ENCODE results near the gene ABCC9.

Gene ABCC9

GRCh38 chr12:21940549-21941505, at the start of gene ABCC9:
ABCC9 (minus strand) TSS chr12:21941426; CDS start chr12:21936674, 4,752 bp downstream.
- no peak for DNase-seq

GRCh38 chr12:21989819-21990412, 48.7 kb upstream of the ABCC9 start:
- DNase-seq, result no peak

GRCh38 chr12:21988619-21989018, 47.4 kb upstream of the ABCC9 start:
- no peak for DNase-seq

GRCh38 chr12:21987755-21988154, 46.5 kb upstream of the ABCC9 start:
- no peak for DNase-seq

DNA sequence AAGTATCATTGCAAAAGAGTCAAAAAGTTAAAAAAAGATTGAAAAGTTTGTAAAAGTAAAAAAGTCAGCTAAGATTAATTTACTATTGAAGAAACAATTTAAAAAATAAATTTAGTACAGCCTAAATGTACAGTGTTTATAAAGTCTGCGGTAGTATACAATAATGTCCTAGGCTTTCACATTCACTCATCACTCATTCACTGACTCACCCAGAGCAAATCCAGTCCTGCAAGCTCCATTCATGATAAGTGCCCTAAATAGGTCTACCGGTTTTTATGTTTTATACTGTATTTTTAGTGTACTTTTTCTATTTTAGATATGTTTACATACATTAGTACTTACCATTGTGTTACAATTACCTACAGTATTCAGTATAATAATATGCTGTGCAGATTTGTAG, 43.9 kb upstream of the ABCC9 start:
- DNase-seq, result no peak

DNA sequence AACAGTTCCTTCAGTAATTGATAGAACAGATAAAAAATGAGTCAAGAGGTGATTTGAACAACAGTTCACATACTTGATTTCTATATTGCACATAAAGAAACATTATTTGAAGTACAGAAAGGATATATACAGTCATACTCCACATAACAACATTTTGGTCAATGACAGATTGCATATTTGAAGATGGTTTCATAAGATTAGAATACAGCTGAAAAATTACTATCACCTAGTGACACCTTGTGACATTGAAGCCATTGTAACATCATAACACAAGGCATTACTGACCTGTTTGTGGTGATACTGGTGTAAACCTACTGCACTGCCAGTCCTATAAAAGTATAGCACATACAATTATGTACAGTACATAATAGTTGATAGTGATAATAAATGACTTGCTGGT, 43.1 kb upstream of the ABCC9 start:
- no peak for DNase-seq

DNA sequence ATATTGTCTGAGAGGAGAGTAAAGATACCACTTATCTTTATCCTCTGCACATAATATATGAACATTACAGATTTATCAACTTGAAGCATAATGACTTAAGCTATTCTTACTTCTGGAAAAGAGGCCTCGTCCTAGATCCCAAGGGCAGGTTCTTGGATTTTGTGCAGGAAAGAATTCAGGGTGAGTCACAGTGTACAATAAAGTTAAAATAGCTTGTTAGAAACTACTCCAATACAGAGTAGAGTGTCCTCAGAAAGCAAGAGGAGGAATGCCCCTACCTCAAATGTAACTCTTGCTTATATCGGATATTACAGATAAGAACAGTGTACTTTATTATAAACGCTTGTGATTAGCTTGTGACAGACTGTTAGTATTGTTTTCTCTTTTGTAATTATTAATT, 41.9 kb upstream of the ABCC9 start:
- DNase-seq, result no peak

- DNase-seq, result no peak
Observed at GRCh38 chr12:21980544-21980943, 39.3 kb upstream of the ABCC9 start.

- no peak for DNase-seq
Observed at GRCh38 chr12:21975293-21975692, 34.1 kb upstream of the ABCC9 start.

DNA sequence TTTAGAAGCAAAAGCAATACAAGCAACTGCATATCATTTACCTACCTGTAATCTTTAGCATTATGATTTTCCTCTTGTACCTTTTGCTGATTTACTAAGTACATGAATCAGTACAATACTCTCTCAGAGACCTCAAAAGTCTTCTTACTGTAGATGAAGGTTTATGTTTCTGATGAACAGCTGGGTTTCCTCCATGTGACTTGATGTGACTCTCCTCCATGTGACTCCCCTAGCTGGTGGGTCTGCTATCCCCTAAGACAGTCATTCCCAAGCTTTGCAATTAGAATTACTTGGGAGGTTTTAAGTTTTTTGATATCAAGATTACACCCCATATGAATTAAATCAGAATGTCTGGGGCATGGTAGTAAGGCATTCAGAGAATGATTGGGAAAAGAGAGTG, 32.0 kb upstream of the ABCC9 start:
- DNase-seq, result no peak

DNA sequence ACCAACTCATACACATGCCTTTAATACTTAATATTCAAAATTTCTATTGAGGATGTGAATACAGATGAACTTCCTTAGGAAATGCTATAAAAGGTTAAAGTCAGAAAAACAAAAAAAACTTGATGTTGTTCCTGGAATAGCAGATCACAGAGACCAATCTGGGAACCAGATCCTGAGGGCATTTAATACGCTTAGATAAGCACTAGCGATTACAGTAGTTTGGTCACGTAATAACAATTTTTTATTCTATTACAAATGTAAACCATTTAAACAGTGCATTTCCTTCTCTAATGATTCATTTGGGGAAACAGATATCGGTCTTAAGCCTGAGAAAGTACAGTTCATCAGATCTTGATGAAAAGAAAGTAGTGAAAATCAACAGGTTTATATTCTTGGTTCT, 30.8 kb upstream of the ABCC9 start:
- DNase-seq, result no peak

DNA sequence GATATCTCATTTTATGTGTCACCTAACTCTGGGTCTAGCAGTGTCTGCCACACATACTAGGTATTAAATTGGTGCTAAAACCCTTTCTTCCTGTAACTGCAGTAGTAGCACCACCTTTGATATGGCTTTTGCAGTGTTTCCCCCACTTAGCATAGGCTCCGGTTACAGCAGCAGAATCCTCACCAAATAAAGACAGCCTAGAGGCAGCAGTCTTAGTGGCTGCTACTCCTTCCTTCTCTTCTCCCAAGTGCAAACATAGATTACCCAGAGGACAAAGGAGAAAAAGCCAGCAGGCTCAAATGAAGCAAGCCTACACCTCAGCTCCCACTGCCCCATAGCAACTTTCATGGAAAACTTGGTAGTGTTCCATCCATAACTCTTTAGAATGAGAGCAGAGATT, 30.1 kb upstream of the ABCC9 start:
- no peak for DNase-seq

DNA sequence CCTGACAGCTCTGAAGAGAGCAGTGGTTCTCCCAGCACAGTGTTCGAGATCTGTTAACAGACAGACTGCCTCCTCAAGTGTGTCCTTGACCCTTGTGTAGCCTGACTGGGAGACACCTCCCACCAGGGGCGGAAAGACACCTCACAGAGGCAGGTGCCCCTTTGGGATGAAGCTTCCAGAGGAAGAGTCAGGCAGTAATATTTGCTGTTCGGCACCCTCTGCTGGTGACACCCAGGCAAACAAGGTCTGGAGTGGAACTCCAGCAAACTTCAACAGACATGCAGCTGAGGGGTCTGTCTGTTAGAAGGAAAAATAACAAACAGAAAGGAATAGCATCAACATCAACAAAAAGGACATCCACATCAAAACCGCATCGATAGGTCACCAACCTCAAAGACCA, 21.6 kb upstream of the ABCC9 start:
- no peak for DNase-seq

DNA sequence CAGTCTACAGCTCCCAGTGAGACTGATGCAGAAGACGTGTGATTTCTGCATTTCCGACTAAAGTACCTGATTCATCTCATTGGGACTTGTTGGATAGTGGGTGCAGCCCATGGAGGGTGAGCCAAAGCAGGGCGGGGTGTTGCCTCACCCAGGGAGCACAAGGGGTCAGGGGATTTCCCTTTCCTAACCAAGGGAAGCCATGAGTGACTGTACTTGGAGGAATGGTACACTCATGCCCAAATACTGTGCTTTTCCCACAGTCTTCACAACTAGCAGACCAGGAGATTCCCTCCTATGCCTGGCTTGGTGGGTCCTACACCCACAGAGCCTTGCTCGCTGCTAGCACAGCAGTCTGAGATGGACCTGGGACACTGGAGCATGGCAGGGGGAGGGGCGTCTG, 21.0 kb upstream of the ABCC9 start:
- no peak for DNase-seq

- DNase-seq, result no peak
Observed at GRCh38 chr12:21950649-21951048, 9.4 kb upstream of the ABCC9 start.

DNA sequence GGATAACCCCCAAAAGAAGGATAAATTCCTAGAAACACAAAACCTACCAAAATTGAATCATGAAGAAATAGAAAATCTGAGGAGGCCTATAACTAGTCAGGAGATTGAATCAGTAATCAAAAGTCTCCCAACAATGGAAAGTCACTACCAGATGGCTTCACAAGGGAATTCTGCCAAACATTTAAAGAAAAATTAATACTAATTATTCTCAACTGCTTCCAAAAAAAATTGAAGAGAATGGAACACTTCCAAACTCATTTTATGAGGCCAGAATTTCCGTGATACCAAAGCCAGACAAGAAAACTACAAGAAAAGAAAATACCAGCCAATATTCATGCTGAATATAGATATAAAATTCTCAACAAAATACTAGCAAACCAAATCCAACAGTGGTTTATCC, 7.8 kb upstream of the ABCC9 start:
- DNase-seq, result no peak

DNA sequence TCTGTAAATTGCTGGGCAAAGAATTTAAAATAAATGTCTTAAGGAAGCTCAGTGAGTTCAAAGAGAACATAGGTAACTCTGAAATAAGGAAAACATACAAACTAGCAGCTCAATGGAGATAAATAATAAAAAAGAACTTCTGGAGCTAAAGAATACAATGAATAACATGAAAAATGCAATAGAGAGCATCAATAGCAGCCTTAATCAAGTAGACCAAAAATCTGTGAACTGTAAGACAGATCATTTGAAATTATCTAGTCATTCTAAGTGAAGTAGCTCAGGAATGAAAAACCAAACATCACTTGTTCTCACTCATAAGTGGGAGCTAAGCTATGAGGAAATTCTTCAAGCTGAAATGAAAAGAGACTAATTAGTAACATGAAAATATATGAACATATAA, 5.8 kb upstream of the ABCC9 start:
- no peak for DNase-seq

- no peak for DNase-seq
Observed at GRCh38 chr12:21945002-21945401, 3.8 kb upstream of the ABCC9 start.

DNA sequence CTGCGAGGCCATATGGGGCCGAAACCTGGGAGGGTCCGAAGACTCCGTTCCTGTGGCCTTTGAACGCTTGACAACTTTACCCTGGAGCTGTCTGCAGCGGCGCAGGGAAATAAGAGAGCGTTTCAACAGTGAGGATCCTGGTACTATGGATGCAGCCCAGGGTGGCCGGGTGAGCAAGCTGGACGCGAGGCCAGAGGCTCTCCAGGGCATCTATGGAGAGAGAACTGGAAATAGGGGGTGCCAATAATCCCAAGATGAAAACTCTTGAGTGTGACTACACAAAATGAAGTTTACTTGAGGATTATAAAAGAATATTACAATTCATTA, 1.1 kb upstream of the ABCC9 start:
- DNase-seq, result no peak

DNA sequence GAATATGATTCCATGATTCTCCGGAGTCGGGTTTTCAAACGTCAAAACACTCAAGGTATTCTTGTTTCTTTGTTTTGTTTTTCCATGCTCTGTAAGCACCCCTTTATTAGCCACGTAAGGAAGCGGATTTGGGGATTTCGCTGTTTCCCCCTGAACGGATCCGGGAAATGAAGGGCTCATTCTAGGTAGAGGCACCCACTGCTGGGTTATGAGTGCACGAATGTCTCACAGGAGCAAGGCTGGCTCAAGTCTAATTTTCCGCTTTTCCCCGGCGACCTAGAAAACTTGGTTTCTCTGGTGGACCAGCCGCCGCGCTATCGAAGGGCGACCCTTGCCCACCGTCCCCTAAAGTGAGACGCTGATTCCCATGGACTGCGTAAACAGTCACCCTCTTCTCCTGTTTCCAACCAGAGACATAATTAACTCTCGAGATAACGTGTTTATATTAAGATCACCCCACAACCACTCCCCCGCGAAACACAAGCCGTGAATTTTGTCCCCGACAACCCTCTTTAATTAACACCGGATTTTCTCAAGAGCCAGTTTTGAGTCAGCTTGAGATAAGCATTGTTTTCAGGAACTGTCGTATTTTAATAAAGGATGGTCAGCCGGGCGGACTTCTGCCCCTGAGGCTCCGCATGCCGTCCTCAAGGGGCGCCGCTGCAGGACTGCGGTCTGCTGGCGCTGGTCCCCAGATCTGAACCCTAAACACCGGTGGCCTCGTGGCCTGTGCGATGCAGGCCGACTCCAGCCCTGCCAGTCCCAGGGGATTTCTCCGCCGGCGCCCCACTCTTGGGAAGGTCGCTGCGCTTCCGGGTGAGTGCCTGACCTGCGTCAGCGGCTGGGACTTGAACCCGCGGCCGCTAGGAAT, 515 bp upstream of the ABCC9 start:
- DNase-seq, result no peak

GRCh38 chr12:21939435-21939834, 1.8 kb downstream of the ABCC9 start:
- DNase-seq, result no peak

GRCh38 chr12:21938879-21939278, 2.3 kb downstream of the ABCC9 start:
- no peak for DNase-seq

DNA sequence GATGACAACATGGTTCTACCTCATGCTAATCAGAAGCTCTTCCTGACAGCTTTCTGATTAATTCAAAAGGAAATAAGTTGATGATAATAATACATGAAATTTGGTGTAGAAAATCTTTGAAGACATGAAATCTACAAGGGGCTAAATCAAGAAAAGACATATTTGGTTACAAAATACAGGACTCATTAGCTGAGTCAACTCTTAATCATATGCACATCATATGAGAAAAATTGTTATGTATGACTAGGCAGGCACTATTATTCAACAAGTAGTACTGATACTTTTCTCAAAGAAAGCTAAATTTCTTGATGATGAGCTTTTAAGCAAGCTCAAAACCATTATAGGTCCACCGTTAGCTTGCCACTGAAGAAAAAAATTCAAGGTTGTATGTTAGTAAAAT, 7.1 kb downstream of the ABCC9 start:
- DNase-seq, result no peak

DNA sequence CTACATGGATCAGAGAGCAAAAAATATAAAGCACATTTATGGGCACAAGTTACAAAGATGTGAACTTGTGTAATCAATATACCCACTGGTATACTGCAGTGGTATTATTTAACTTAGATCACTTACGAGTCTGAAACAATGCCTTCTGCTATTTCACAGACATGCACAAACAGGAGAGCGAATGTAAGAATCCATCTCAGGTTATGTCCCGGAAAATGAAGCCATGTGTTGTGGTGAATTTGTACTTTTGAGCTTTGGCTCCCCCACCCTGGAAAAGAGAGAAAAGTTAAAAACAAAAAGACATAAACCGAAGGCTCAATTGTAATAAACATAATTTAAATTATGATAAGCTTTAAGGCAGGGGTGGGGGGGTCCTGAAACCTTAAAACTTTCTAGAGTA, 7.6 kb downstream of the ABCC9 start:
- DNase-seq, result no peak

All from DMS153 (cell line).